ENCODE data around the gene CDC5L. TPM values are rescaled to one million over a fixed set of nuclear protein-coding genes. Genes with fewer than 3 reads are reported as not detected.

The CDC5L gene
- total and polyA plus RNA-seq, 2 of the 13 experiments (the other 11 are each of a cell fraction or from before 2014, with no cell fraction given), result 11.0 to 34.2 TPM

DNA sequence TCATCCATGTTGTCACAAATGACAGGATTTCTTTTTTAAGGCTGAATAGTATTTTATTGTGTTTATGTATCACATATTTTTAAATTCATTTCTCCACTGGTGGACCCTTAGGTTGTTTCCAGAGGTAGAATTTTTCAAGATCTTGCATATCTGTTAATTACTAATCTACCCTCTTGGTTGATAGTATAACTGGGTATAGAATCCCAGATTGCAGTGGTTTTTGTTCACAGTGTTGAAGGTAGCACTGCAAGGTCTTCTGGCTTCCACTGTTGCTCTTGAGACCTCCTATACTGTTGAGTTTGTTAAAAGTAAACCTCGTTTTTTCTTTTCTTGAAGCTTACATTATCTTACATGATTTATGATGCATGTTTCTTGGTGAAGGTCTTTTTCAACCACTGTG lies 22.9 kb downstream of the CDC5L start:
- in situ Hi-C loops (cut with HindIII; ENCODE audit: extremely low pct_ligation_motif_present, low pct_unique_long_range_greater_than_20kb), result no loop called here
- CTCF ChIA-PET (ENCODE audit: low intra/inter-chr PET ratio, low total read pairs), result no interaction called here
- Histone ChIP-seq H2AFZ (ENCODE audit: low read length) (no peak overlapping the region), H3K9ac (ENCODE audit: insufficient read depth, low read depth, low read length) (no peak overlapping the region), H3K4me2 (ENCODE audit: low read depth, low read length) (no peak overlapping the region), H3K4me1 (ENCODE audit: insufficient read depth, low read length) (peaks cover under 1% of the 10 kb centered on the region), H4K20me1 (ENCODE audit: insufficient read depth, low read length) (no peaks in the 10 kb centered on the region), H3K4me3 (replicated peaks in 1 of 3; ENCODE audit: insufficient read depth in 1 of 3, low read depth in 2 of 3, low read length in 3 of 3) (no peak overlapping the region), H3K9me3 (ENCODE audit: low read length) (no peaks in the 10 kb centered on the region), H3K79me2 (ENCODE audit: insufficient read depth, low read length) (peaks cover 20% of the 10 kb centered on the region), H3K27me3 (ENCODE audit: control insufficient read depth in 1 of 2, insufficient read depth in 2 of 2, low read length in 2 of 2) (no peaks in the 10 kb centered on the region), H3K36me3 (replicated peaks in 1 of 2; ENCODE audit: control insufficient read depth in 1 of 2, insufficient read depth in 2 of 2, low read length in 2 of 2) (peaks cover 28 to 90% of the 10 kb centered on the region in 2 experiments), H3K27ac (ENCODE audit: extremely low read length, insufficient read depth, low read length) (no peak overlapping the region)
- DNase-seq (ENCODE audit: low spot score), result no peak
- no peak for ATAC-seq
- no peak for FAIRE-seq
- BruUV-seq (replicated peaks), result no TSS peak
- intact Hi-C loops (cut with micrococcal nuclease; ENCODE audit: unreplicated experiment), result no loop called here
- POLR2A ChIA-PET, result no interaction called here
- peak; percentile 96 for TF ChIP-seq ZFP1 (CRISPR knock-in tag; IDR thresholded peaks at IDR 0.05)
- TF ChIP-seq CBX5 (CRISPR knock-in tag; IDR thresholded peaks at IDR 0.05; ENCODE audit: borderline replicate concordance), result no peak
- TF ChIP-seq ZKSCAN1 (IDR thresholded peaks at IDR 0.05; ENCODE audit: low read length), result no peak
- 93% methylated on average over 1 of the region's 1 CpG for WGBS (ENCODE audit: low lambda C conversion rate)

DNA sequence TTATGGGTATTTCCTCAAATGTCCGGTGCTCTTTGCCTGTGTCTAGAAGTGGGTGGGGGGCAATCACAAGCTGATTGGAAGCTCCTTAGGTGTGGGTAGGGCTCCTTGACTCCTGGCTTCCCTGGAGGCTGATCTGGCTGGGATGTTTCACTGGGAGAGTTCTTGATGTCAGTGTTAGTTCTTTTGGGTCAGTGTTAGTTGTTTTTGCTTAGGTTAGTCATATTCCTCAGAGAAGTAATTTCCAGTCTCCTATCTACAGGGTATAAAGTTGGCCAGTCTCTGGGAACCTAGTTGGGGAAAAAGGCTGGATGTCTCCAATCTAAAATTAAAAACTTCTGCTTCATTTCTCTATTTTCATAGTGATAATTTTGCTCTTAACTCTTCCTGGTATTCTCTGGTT lies 23.6 kb downstream of the CDC5L start:
- DNase-seq (ENCODE audit: low spot score) (no peak), FAIRE-seq (no peak), ATAC-seq (no peak)
- H4K20me1 ChIP-seq (ENCODE audit: insufficient read depth, low read length), result no peaks in the 10 kb centered on the region
- H3K4me3 ChIP-seq (replicated peaks in 1 of 3; ENCODE audit: insufficient read depth in 1 of 3, low read depth in 2 of 3, low read length in 3 of 3), result no peak overlapping the region
- no peaks in the 10 kb centered on the region for H3K27me3 ChIP-seq (ENCODE audit: control insufficient read depth in 1 of 2, insufficient read depth in 2 of 2, low read length in 2 of 2)
- 98% methylated on average over 1 of the region's 1 CpG for WGBS (ENCODE audit: low lambda C conversion rate)
- H3K9ac ChIP-seq (ENCODE audit: insufficient read depth, low read depth, low read length), result no peak overlapping the region
- peaks cover 24% of the 10 kb centered on the region for H3K79me2 ChIP-seq (ENCODE audit: insufficient read depth, low read length)
- H3K9me3 ChIP-seq (ENCODE audit: low read length), result no peaks in the 10 kb centered on the region
- in situ Hi-C loops (cut with HindIII; ENCODE audit: extremely low pct_ligation_motif_present, low pct_unique_long_range_greater_than_20kb) (no loop called here), intact Hi-C loops (cut with micrococcal nuclease; ENCODE audit: unreplicated experiment) (no loop called here)
- no peak overlapping the region for H3K27ac ChIP-seq (ENCODE audit: extremely low read length, insufficient read depth, low read length)
- H3K36me3 ChIP-seq (replicated peaks in 1 of 2; ENCODE audit: control insufficient read depth in 1 of 2, insufficient read depth in 2 of 2, low read length in 2 of 2), result peaks cover 31 to 88% of the 10 kb centered on the region in 2 experiments
- no peak overlapping the region for H2AFZ ChIP-seq (ENCODE audit: low read length)
- no TSS peak for BruUV-seq (replicated peaks)
- no peak overlapping the region for H3K4me2 ChIP-seq (ENCODE audit: low read depth, low read length)
- peaks cover 6% of the 10 kb centered on the region for H3K4me1 ChIP-seq (ENCODE audit: insufficient read depth, low read length)
- ChIA-PET CTCF (ENCODE audit: low intra/inter-chr PET ratio, low total read pairs) (no interaction called here), POLR2A (no interaction called here)
- TF ChIP-seq, protein P1, sequence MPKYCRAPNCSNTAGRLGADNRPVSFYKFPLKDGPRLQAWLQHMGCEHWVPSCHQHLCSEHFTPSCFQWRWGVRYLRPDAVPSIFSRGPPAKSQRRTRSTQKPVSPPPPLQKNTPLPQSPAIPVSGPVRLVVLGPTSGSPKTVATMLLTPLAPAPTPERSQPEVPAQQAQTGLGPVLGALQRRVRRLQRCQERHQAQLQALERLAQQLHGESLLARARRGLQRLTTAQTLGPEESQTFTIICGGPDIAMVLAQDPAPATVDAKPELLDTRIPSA (CRISPR knock-in tag; IDR thresholded peaks at IDR 0.05; ENCODE audit: borderline replicate concordance), result no peak
- TF ChIP-seq, protein P2, sequence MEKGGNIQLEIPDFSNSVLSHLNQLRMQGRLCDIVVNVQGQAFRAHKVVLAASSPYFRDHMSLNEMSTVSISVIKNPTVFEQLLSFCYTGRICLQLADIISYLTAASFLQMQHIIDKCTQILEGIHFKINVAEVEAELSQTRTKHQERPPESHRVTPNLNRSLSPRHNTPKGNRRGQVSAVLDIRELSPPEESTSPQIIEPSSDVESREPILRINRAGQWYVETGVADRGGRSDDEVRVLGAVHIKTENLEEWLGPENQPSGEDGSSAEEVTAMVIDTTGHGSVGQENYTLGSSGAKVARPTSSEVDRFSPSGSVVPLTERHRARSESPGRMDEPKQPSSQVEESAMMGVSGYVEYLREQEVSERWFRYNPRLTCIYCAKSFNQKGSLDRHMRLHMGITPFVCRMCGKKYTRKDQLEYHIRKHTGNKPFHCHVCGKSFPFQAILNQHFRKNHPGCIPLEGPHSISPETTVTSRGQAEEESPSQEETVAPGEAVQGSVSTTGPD (CRISPR knock-in tag; IDR thresholded peaks at IDR 0.05), result no peak
- TF ChIP-seq ZNF775 (CRISPR knock-in tag; IDR thresholded peaks at IDR 0.05; ENCODE audit: borderline replicate concordance) (no peak), ZMYM3 (CRISPR knock-in tag; IDR thresholded peaks at IDR 0.05) (no peak), RFX5 (IDR thresholded peaks at IDR 0.05; ENCODE audit: low read depth, low read length) (no peak), JDP2 (CRISPR knock-in tag; IDR thresholded peaks at IDR 0.05; ENCODE audit: borderline replicate concordance) (no peak), TCF7 (IDR thresholded peaks at IDR 0.05; ENCODE audit: low read depth) (no peak), ZNF550 (CRISPR knock-in tag; IDR thresholded peaks at IDR 0.05; ENCODE audit: borderline replicate concordance) (no peak), ZNF383 (CRISPR knock-in tag; IDR thresholded peaks at IDR 0.05; ENCODE audit: borderline replicate concordance) (no peak), ESRRA (CRISPR knock-in tag; IDR thresholded peaks at IDR 0.05; ENCODE audit: low read depth) (no peak), ATAD3A (CRISPR knock-in tag; IDR thresholded peaks at IDR 0.05) (no peak), FOXM1 (CRISPR knock-in tag; IDR thresholded peaks at IDR 0.05) (no peak)
- TF ChIP-seq, protein P3, sequence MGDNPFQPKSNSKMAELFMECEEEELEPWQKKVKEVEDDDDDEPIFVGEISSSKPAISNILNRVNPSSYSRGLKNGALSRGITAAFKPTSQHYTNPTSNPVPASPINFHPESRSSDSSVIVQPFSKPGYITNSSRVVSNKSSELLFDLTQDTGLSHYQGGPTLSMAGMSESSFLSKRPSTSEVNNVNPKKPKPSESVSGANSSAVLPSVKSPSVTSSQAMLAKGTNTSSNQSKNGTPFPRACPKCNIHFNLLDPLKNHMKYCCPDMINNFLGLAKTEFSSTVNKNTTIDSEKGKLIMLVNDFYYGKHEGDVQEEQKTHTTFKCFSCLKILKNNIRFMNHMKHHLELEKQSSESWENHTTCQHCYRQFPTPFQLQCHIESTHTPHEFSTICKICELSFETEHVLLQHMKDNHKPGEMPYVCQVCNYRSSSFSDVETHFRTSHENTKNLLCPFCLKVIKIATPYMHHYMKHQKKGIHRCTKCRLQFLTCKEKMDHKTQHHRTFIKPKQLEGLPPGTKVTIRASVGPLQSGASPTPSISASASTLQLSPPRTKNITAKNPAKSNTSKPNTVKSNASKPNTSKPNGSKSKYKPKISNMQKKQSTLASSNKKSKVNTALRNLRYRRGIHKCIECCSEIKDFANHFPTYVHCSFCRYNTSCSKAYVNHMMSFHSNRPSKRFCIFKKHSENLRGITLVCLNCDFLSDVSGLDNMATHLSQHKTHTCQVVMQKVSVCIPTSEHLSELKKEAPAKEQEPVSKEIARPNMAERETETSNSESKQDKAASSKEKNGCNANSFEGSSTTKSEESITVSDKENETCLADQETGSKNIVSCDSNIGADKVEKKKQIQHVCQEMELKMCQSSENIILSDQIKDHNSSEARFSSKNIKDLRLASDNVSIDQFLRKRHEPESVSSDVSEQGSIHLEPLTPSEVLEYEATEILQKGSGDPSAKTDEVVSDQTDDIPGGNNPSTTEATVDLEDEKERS (CRISPR knock-in tag; IDR thresholded peaks at IDR 0.05), result no peak
